Right atrium auricular region (tissue), 2 donors: Measurements from ENCODE around the gene LRRC47. TPM values are rescaled to one million over a fixed set of nuclear protein-coding genes. Genes with fewer than 3 reads are reported as not detected.

Source experiments
- DNase-seq: peaks from one replicate; pipeline ENCODE4 v3.0.0-alpha.2; 2019; ENCODE audit warnings: low spot score
- H3K27ac ChIP-seq, 2 donors: fragments of 200-600 bp; sonication (generic); 1 replicate in 1 of 2; 2 replicates in 1 of 2; pipeline ENCODE4 v1.5.1; 2016 to 2019
- H3K27me3 ChIP-seq, 2 donors: fragments of 200-600 bp; sonication (generic); one replicate each; pipeline versions ENCODE4 v1.5.1 to v1.6.0; 2017 to 2019
- H3K36me3 ChIP-seq: fragments of 200-600 bp; sonication (generic); one replicate; pipeline ENCODE4 v1.5.1; 2016
- H3K4me1 ChIP-seq, 2 donors: fragments of 200-600 bp; sonication (generic); one replicate each; pipeline versions ENCODE4 v1.5.1 to v1.6.0; 2017 to 2019
- H3K4me3 ChIP-seq, 2 donors: fragments of 200-600 bp; sonication (generic); 1 replicate in 1 of 2; 2 replicates in 1 of 2; pipeline ENCODE4 v1.5.1; 2017 to 2019; ENCODE audit warnings: mild to moderate bottlenecking in 1 of 2, moderate library complexity in 1 of 2
- H3K9me3 ChIP-seq, 2 donors: fragments of 200-600 bp; sonication (generic); one replicate each; pipeline ENCODE4 v1.5.1; 2019
- CTCF ChIP-seq, 2 donors: fragments of 200-600 bp; sonication (generic); IDR thresholded peaks; one replicate each; pipeline ENCODE4 v1.5.1; 2019; ENCODE audit warnings: antibody characterized with exemption in 2 of 2
- total RNA-seq, 2 donors: library from RNA; depleted of rRNA; stranded (reverse); fragments of >200 nt; gene quantifications; one replicate each; pipeline ENCODE4 v1.1.0, GENCODE V29; 2016

LRRC47 gene
- total RNA-seq, 2 donors from 2014 or later: 31.7 to 33.6 TPM

GRCh38 chr1:3762151-3762872 lies 34.0 kb downstream of the LRRC47 start:
- no peak for TF ChIP-seq CTCF (IDR thresholded peaks at IDR 0.05)
- no peak overlapping the region for H3K4me3 ChIP-seq
- no peaks in the 10 kb centered on the region for H3K9me3 ChIP-seq
- H3K27me3 ChIP-seq: no peaks in the 10 kb centered on the region
- H3K4me1 ChIP-seq: no peaks in the 10 kb centered on the region
- no peaks in the 10 kb centered on the region for H3K36me3 ChIP-seq
- no peak overlapping the region for H3K27ac ChIP-seq
- DNase-seq: no peak

DNA sequence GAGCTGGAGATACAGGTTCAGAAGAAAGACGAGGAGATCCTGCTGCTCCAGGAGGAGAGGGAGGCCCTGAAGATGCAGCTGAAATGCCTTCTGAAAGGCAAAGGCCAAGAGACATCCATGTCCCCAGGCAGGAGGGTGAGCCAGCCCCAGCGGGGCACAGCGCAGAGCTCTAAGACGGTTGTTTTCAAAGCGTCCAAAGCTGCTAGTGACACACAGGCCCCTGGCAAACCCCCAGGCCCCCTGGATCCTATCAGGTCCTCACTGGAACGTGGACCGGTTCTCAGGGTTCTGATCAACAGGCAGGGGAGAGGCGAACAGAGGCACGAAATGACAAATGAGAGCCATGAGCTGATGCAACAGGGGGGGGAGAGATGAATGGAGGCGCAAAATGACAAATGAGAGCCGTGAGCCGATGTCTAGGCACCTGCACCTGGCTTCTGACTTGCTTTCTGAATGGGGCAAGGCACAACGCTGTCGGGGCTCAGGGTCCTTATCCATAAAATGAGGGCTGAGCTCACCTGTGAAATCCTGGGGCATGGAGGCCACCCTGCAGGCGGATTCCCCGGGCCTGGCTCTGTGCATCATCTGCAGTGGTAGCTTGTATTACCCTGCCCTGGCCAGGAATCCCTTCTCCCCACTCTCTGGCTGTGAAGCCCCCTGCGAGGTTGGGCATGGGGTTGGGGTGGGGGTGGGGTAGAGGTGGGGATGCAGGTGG lies 34.8 kb downstream of the LRRC47 start:
- no peak overlapping the region for H3K4me3 ChIP-seq
- no peaks in the 10 kb centered on the region for H3K9me3 ChIP-seq
- H3K27ac ChIP-seq: no peak overlapping the region
- no peaks in the 10 kb centered on the region for H3K4me1 ChIP-seq
- DNase-seq: no peak
- TF ChIP-seq CTCF (IDR thresholded peaks at IDR 0.05): no peak
- H3K27me3 ChIP-seq: no peaks in the 10 kb centered on the region
- H3K36me3 ChIP-seq: no peaks in the 10 kb centered on the region

- H3K4me1 ChIP-seq: no peaks in the 10 kb centered on the region
- no peak for DNase-seq
- H3K4me3 ChIP-seq: no peak overlapping the region
- H3K9me3 ChIP-seq: no peaks in the 10 kb centered on the region
- no peaks in the 10 kb centered on the region for H3K27me3 ChIP-seq
- no peaks in the 10 kb centered on the region for H3K36me3 ChIP-seq
- no peak overlapping the region for H3K27ac ChIP-seq
- TF ChIP-seq CTCF (IDR thresholded peaks at IDR 0.05): no peak
Measured at GRCh38 chr1:3759796-3760195, 36.5 kb downstream of the LRRC47 start.

GRCh38 chr1:3759164-3759563 lies 37.1 kb downstream of the LRRC47 start:
- Histone ChIP-seq H3K36me3 (no peaks in the 10 kb centered on the region), H3K9me3 (no peaks in the 10 kb centered on the region), H3K27ac (no peak overlapping the region), H3K4me1 (no peaks in the 10 kb centered on the region), H3K27me3 (no peaks in the 10 kb centered on the region), H3K4me3 (no peak overlapping the region)
- DNase-seq: no peak
- TF ChIP-seq CTCF (IDR thresholded peaks at IDR 0.05): no peak

DNA sequence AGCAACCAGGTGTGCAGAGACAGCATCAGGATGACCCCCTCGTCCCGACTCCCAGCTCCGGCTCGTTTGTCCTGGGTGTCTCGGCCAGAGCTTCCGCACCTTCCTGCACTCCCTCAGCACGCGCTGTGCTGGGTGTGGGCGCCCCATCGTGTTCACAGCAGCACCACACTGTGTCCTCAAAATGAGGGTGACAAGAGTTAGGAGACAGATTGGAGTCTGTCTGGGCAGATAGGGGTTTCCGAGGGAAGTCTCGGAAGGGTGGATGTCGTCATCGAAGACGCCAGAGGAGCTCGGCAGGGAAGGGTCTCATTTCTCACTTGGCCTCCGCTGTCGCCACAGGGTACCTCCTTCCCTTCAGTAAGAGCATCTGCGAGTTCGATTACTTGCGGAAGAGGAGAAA lies 39.9 kb downstream of the LRRC47 start:
- DNase-seq: no peak
- no peak for TF ChIP-seq CTCF (IDR thresholded peaks at IDR 0.05)
- Histone ChIP-seq H3K4me3 (no peak overlapping the region), H3K27ac (no peak overlapping the region), H3K27me3 (no peaks in the 10 kb centered on the region), H3K9me3 (no peaks in the 10 kb centered on the region), H3K36me3 (no peaks in the 10 kb centered on the region), H3K4me1 (no peaks in the 10 kb centered on the region)
